Thoracic aorta (tissue), 2 donors: ENCODE results near the gene DARS1. TPM values are rescaled to one million over a fixed set of nuclear protein-coding genes. Genes with fewer than 3 reads are reported as not detected.

Source experiments
- ATAC-seq: fragments of 150-250 bp; one replicate; pipeline ENCODE4 v1.8.0; 2017; ENCODE audit warnings: low read depth; ENCODE audit not compliant: insufficient number of reproducible peaks, low FRiP score
- DNase-seq: peaks from one replicate; pipeline ENCODE4 v3.0.0-alpha.2; 2020; ENCODE audit warnings: low spot score
- H3K27ac ChIP-seq, 2 donors: fragments of 200-600 bp; sonication (generic); 1 replicate in 1 of 2; 2 replicates in 1 of 2; pipeline ENCODE4 v1.5.1; 2016; ENCODE audit warnings: mild to moderate bottlenecking in 2 of 2, moderate library complexity in 2 of 2
- H3K27me3 ChIP-seq: fragments of 200-600 bp; sonication (generic); replicated peaks from 2 replicates; pipeline ENCODE4 v1.6.0; 2016; ENCODE audit warnings: mild to moderate bottlenecking; ENCODE audit not compliant: insufficient read depth
- H3K36me3 ChIP-seq: fragments of 200-600 bp; sonication (generic); one replicate; pipeline ENCODE4 v1.5.1; 2016
- H3K4me1 ChIP-seq, 2 donors: fragments of 200-600 bp; sonication (generic); 1 replicate in 1 of 2; 2 replicates in 1 of 2; pipeline versions ENCODE4 v1.5.1 to v1.6.0; 2016; ENCODE audit warnings: low read depth in 2 of 2, mild to moderate bottlenecking in 1 of 2; ENCODE audit not compliant: control insufficient read depth in 1 of 2
- H3K4me3 ChIP-seq: fragments of 200-600 bp; sonication (generic); 2 replicates; pipeline ENCODE4 v1.5.1; 2016; ENCODE audit warnings: mild to moderate bottlenecking
- H3K9me3 ChIP-seq: fragments of 200-600 bp; sonication (generic); 2 replicates; pipeline ENCODE4 v1.5.1; 2016
- total RNA-seq, 2 donors: library from RNA; depleted of rRNA; stranded (reverse); fragments of >200 nt; gene quantifications; one replicate each; pipeline versions ENCODE4 v1.1.0 to v1.2.3, GENCODE V29; 2016
- TF ChIP-seq, protein P1 (sequence below): fragments of 200-600 bp; sonication (generic); IDR thresholded peaks from one replicate; pipeline ENCODE4 v1.5.1; 2019; ENCODE audit warnings: antibody characterized with exemption

The DARS1 gene
- total RNA-seq, 2 donors from 2014 or later: 42.8 to 67.9 TPM

DNA sequence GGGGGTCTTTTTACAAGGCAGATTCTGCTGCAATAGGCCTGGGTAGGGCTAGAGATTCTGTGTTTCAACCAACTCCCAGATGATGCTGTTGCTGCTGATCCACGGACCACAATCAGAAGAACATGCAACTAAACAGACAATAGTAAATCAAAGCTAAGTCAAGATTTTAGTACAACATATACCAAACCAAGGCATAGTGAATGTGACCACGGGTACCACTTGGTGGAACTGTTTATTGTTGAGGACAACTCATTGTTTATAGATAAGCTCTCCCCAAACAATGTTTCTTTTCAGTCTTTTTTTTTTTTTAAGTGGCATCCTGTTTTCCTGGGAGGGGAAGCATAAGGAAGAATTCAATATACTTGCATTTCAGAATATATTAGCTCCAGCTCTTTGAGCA lies 36.0 kb upstream of the DARS1 start:
- TF ChIP-seq, protein P1, sequence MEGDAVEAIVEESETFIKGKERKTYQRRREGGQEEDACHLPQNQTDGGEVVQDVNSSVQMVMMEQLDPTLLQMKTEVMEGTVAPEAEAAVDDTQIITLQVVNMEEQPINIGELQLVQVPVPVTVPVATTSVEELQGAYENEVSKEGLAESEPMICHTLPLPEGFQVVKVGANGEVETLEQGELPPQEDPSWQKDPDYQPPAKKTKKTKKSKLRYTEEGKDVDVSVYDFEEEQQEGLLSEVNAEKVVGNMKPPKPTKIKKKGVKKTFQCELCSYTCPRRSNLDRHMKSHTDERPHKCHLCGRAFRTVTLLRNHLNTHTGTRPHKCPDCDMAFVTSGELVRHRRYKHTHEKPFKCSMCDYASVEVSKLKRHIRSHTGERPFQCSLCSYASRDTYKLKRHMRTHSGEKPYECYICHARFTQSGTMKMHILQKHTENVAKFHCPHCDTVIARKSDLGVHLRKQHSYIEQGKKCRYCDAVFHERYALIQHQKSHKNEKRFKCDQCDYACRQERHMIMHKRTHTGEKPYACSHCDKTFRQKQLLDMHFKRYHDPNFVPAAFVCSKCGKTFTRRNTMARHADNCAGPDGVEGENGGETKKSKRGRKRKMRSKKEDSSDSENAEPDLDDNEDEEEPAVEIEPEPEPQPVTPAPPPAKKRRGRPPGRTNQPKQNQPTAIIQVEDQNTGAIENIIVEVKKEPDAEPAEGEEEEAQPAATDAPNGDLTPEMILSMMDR: no peak

DNA sequence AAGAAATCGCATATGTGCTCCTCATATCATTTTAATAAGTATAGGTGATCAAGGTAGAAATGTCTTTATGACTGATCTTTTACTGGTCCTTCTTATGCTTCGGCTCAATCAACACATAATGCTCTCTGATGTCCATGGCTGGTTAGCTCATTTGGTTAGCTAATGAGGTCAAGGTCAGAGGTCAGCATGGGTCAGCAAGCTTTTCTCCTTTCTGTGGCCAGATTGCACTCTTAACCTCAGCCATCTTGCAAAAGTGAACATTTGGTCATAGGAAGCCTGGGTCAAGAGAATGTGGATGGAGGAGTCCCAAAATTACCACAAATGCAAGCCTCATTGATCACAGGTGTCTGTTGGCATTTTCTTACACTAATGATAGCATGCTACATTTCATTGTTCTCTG lies 35.4 kb upstream of the DARS1 start:
- H3K4me3 ChIP-seq: no peak overlapping the region
- ATAC-seq: no peak
- H3K27ac ChIP-seq: no peak overlapping the region
- no peaks in the 10 kb centered on the region for H3K9me3 ChIP-seq
- TF ChIP-seq, protein P1: no peak
- H3K27me3 ChIP-seq: no peaks in the 10 kb centered on the region
- H3K36me3 ChIP-seq: no peaks in the 10 kb centered on the region
- no peak for DNase-seq
- peaks cover 0 to 6% of the 10 kb centered on the region in 2 donors for H3K4me1 ChIP-seq

More for the DNA sequence above, 36.0 kb upstream of the DARS1 start:
- no peak for ATAC-seq
- no peak for DNase-seq
- H3K4me1 ChIP-seq: peaks cover 0 to 6% of the 10 kb centered on the region in 2 donors
- no peaks in the 10 kb centered on the region for H3K9me3 ChIP-seq
- no peak overlapping the region for H3K27ac ChIP-seq
- no peaks in the 10 kb centered on the region for H3K27me3 ChIP-seq
- H3K4me3 ChIP-seq: no peak overlapping the region
- no peaks in the 10 kb centered on the region for H3K36me3 ChIP-seq

DNA sequence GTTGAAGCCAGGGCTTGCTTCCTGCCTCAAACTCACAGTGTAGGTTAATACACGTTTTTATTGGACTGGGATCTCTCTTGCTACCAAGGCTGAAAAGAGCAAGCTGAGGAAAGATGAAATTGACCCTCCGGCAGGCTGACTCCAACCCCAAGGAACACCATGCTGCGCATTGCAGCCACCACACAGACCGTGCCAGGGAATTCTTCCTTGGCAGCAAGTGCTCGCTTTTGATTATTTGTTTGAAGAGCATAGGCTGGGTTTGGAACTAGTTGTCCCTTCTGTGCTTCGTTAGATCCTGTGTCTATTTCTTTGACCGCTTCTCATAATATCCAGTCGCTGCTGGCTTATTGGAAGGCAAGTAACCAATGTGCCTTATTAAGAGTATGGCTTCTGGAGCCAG lies 34.4 kb upstream of the DARS1 start:
- Histone ChIP-seq H3K36me3 (no peaks in the 10 kb centered on the region), H3K4me3 (no peak overlapping the region), H3K9me3 (no peaks in the 10 kb centered on the region), H3K27ac (no peak overlapping the region), H3K4me1 (no peaks in the 10 kb centered on the region), H3K27me3 (no peaks in the 10 kb centered on the region)
- no peak for DNase-seq
- TF ChIP-seq, protein P1: no peak
- ATAC-seq: no peak

DNA sequence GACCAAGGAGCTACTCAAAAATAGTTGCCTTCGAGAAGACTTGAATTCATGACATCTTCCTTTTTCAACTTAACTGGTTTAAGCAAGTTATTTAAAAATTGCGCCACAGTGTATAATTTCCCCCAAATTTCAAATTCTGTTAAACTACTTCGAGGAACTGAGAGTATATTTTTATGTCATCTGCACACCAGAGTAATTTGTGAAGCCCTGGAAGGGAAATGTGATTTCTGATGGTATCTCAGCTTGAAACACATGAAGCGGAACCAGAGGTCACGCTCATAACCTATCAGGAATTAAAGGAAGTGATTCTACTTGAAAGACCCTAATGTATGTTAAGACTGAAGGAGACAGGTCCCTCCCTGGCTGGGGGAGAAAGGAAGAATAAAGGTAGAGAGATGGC lies 33.9 kb upstream of the DARS1 start:
- H3K27ac ChIP-seq: no peak overlapping the region
- no peaks in the 10 kb centered on the region for H3K36me3 ChIP-seq
- TF ChIP-seq, protein P1: no peak
- ATAC-seq (no peak), DNase-seq (no peak)
- H3K9me3 ChIP-seq: no peaks in the 10 kb centered on the region
- H3K4me3 ChIP-seq: no peak overlapping the region
- no peaks in the 10 kb centered on the region for H3K27me3 ChIP-seq
- no peaks in the 10 kb centered on the region for H3K4me1 ChIP-seq

DNA sequence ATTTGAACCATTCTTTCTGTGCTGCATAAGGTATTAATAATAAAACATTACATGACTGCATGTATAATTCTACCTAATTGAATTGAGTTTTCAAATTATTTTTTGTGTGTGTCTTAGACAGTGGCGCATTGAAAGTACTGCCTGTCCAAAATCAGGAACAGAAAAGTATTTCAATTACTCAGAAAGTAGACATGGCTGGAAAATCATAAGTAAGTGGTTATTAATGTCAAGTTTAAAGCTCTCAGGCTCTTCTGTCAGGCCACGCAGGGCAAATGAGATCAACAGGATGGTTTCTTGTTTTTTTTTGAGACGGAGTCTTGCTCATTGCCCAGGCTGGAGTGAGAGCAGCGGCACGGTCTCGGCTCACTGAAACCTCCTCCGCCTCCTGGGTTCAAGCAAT lies 32.4 kb upstream of the DARS1 start:
- Histone ChIP-seq H3K9me3 (no peaks in the 10 kb centered on the region), H3K4me3 (no peak overlapping the region), H3K4me1 (no peaks in the 10 kb centered on the region), H3K27me3 (no peaks in the 10 kb centered on the region), H3K27ac (no peak overlapping the region), H3K36me3 (no peaks in the 10 kb centered on the region)
- DNase-seq (no peak), ATAC-seq (no peak)
- TF ChIP-seq, protein P1: no peak
